Neural cell (in vitro differentiated cells): ENCODE data around the gene PIGZ.

Experiments used
- CTCF ChIP-seq: fragments of 450-650 bp; IDR thresholded peaks from 2 replicates; pipeline ENCODE4 v1.5.1; 2014; ENCODE audit warnings: antibody characterized with exemption, mild to moderate bottlenecking, moderate library complexity; ENCODE audit not compliant: poor library complexity, severe bottlenecking
- EP300 ChIP-seq: fragments of 450-650 bp; conservative IDR thresholded peaks from 2 replicates; pipeline ENCODE4 v1.6.1; 2014; ENCODE audit warnings: antibody characterized with exemption, mild to moderate bottlenecking, moderate library complexity; ENCODE audit not compliant: poor library complexity, severe bottlenecking
- EZH2 ChIP-seq: fragments of 200-600, 300-800 bp; shearing (Covaris generic), sonication (generic); IDR thresholded peaks from 2 replicates; pipeline ENCODE4 v1.6.1; 2014; ENCODE audit warnings: antibody characterized with exemption, low read length, borderline replicate concordance, mild to moderate bottlenecking; ENCODE audit not compliant: insufficient read depth, poor library complexity, severe bottlenecking
- MXI1 ChIP-seq: fragments of 450-650 bp; conservative IDR thresholded peaks from 2 replicates; pipeline ENCODE4 v1.6.1; 2014; ENCODE audit warnings: antibody characterized with exemption, mild to moderate bottlenecking; ENCODE audit not compliant: poor library complexity, severe bottlenecking
- POLR2AphosphoS5 ChIP-seq: IDR thresholded peaks from 2 replicates; pipeline ENCODE4 v1.6.1; 2012
- RAD21 ChIP-seq: fragments of 450-650 bp; conservative IDR thresholded peaks from 2 replicates; pipeline ENCODE4 v1.6.1; 2014; ENCODE audit warnings: antibody characterized with exemption, mild to moderate bottlenecking, moderate library complexity
- REST ChIP-seq: IDR thresholded peaks from 2 replicates; pipeline ENCODE4 v1.6.1; 2012; ENCODE audit warnings: borderline replicate concordance
- SMC3 ChIP-seq: fragments of 450-650 bp; conservative IDR thresholded peaks from 2 replicates; pipeline ENCODE4 v1.6.1; 2014; ENCODE audit warnings: antibody characterized with exemption, mild to moderate bottlenecking, moderate library complexity; ENCODE audit not compliant: poor library complexity
- TAF1 ChIP-seq: IDR thresholded peaks from 2 replicates; pipeline ENCODE4 v1.6.1; 2012; ENCODE audit warnings: low read depth

DNA sequence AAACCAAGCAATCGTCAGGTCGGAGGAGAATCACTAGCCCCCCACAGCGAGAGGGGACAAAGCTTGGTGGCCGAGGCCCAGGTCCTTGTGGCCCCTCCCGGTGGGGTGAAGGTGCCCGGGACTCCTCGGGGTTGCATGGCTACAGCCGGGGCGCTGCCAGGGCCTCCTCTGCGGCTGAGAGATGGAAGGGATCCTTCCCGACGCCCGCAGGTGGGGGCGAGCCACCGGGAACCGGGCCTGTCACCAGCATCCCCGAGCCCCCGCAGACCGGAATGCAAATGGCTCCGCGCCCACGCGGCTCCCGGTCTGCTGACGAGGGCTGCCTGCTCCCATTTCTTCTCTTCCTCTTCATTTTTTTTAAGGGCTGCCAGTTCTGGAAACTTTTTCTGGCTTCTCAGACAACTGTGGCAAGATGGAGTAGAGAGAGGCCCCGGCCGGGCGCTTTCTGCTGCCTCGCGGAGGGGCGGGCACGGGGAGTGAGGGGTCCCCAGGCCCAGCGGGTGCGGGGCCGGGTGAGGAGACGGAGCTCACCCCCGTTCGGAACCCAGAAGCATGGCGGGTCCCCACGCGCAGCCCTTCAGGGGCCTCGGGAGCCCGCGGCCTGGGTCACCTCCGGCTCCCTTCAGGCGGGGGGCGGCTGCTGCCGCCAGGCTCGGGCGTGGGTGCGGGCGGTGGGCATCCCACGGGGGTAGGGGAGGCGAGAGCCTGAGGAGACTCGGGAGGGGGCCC is 33.5 kb upstream of the PIGZ start:
- TF ChIP-seq CTCF: no peak
- TF ChIP-seq EZH2: no peak
- no peak for TF ChIP-seq POLR2AphosphoS5
- no peak for TF ChIP-seq EP300
- no peak for TF ChIP-seq TAF1
- no peak for TF ChIP-seq REST
- TF ChIP-seq MXI1: no peak
- TF ChIP-seq RAD21: no peak
- TF ChIP-seq SMC3: no peak
